Glomerular endothelial cell (primary cell): Measurements from ENCODE around the gene ZG16. TPM values are rescaled to one million over a fixed set of nuclear protein-coding genes. Genes with fewer than 3 reads are reported as not detected.
"Not testable (repeated sequence)": the region's sequence is repeated elsewhere in the genome, so short reads cannot be mapped to it uniquely, and the experiment has no call there.

Experiments
- DNase-seq: peaks from one replicate; pipeline ENCODE4 v3.0.0-alpha.2; 2011; ENCODE audit warnings: low read depth, low spot score; ENCODE audit errors: extremely low read depth
- total RNA-seq: library from RNA; depleted of rRNA; stranded (reverse); fragments of >200 nt; gene quantifications from 2 replicates; pipeline ENCODE4 v1.2.3, GENCODE V29; 2015

ZG16 gene
- total RNA-seq, 1 donor from 2014 or later = not detected

GRCh38 chr16:29747947-29748759 is 29.9 kb upstream of the ZG16 start:
- no peak for DNase-seq

- DNase-seq = not testable (repeated sequence)
Measured at GRCh38 chr16:29748760-29749149, 29.3 kb upstream of the ZG16 start.

GRCh38 chr16:29753516-29753915 is 24.5 kb upstream of the ZG16 start:
- no peak for DNase-seq

DNA sequence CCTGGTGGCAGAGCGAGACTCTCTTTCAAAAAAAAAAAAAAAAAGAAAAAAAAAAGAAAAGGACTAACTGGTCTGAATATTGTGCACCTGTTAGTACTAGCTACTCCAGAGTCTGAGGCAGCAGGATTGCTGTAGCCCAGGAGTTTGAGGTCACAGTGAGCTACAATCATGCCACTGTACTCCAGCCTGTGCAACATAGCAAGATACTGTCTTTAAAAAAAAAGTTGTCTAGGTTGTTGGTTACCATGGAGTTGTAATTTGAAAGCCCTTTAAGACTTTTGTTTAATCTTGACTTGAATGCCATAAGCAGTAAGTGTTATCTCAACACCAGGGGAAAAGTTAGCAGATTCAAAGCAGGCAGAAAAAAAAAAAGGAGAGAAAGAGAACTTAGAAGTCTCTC is 21.4 kb upstream of the ZG16 start:
- no peak for DNase-seq

DNA sequence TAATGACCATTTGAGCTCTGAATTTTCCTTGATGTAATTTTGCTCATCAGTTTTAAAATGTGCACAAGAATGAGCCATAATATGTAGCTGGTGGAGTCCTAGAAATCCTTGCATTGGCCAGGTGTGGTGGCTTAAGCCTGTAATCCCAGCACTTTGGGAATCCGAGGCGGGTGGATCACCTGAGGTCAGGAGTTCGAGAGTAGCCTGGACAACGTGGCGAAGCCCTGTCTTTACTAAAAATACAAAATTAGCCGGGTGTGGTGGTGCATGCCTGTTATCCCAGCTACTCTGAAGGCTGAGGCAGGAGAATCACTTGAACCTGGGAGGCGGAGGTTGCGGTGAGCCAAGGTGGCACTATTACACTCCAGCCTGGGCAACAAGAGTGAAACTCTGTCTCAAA is 21.0 kb upstream of the ZG16 start:
- not testable (repeated sequence) for DNase-seq

GRCh38 chr16:29757950-29758466 is 20.0 kb upstream of the ZG16 start:
- DNase-seq = no peak

GRCh38 chr16:29760567-29761279 is 17.3 kb upstream of the ZG16 start:
- DNase-seq = no peak

DNA sequence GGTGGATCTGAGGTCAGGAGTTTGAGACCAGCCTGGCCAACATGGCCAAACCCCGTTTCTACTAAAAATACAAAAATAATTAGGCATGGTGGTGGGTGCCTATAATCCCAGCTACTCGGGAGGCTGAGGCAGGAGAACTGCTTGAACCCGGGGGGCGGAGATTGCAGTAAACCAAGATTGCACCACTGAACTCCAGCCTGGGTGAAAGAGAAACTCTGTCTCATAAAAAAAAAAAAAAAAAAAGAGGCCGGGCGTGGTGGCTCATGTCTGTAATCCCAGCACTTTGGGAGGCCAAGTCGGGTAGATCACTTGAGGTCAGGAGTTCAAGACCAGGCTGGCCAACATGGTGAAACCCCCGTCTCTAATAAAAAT is 16.8 kb upstream of the ZG16 start:
- not testable (repeated sequence) for DNase-seq

DNA sequence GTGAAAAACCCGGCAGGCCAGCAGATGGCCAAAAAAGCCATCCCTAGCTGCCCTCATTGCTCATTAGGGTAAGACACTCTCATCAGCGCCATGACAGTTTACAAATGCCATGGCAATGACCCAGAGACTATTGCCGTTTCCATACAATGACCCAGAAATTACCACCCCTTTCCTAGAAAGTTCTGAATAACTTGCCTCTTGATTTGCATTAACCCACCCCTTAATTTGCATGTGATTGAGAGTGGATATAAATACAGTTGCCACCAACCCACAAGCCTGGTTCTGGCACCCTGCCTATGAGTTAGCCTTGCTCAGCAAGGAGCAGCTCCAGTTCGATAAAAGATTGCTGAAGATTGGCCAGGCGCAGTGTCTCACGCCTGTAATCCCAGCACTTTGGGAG is 16.2 kb upstream of the ZG16 start:
- DNase-seq = no peak

- no peak for DNase-seq
Measured at GRCh38 chr16:29763326-29763725, 14.7 kb upstream of the ZG16 start.

- no peak for DNase-seq
Measured at GRCh38 chr16:29765167-29766032, 12.7 kb upstream of the ZG16 start.

- DNase-seq = no peak
Measured at GRCh38 chr16:29766571-29766970, 11.5 kb upstream of the ZG16 start.

DNA sequence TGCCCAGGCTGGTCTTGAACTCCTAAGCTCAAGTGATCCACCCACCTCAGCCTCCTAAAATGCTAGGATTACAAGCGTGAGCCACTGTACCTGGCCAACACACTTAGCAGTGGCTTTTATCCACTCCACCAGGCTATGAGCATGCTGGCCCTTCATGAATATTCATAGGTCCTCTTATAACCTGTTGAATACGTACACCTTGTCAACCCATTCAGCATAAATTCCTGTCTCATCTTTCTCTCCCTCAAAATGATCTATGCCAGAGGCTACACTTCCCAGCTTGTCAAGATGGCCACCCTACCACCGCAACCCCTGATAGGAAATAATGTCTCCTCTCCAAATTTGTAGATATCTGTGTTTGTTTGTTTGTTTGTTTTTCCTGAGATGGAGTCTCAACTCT is 11.0 kb upstream of the ZG16 start:
- DNase-seq = no peak

DNA sequence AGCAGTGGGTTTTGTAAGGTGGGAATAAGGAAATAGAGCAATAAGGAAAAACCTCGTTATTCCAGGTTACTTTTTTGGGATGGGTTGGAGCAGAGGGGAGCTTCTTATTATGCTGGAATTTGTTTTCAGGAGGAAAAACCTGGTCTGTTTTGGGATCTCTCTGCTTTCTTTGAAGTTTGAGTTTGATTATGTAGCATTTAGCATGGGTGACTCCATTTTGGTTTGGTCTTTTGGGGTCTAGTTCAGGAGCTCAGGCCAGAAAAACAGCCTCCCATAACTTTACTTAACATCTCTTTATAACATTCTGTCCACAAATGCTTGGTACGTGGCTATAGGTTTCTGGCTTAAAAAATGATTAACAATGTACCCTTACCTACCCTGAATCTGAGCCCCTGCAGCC is 8.5 kb upstream of the ZG16 start:
- DNase-seq = no peak

DNA sequence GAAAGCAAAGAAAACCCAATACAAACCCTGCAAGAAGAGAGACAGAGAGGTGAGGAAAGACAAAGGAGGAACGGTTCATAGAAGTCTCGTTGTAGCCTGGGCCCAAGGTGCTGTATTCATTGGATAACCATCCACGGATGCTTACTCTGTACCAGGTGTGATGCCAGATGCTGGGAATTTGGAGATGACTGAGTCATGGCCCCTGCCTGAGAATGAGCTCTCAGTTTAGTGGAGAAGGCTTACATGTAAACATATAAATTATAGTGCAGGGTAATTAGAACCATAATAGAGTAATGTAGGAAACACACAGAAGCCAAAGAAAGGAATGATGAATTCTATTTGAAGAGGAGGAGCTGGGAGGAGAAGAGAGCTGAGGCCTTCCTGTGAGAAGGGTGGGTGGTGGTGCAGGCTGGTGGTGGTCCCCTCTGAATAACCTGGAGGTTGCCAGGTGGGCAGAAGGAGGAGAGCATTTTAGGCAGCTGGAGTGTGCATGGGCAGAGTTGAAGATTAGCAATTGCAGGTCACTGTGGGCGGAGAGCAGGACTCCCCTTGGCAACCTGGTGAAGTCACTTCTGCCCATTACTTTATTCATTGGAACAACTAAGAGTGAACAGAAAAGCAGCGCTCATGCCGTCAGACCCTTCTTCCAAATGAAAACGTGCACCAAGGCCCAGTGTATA is 7.7 kb upstream of the ZG16 start:
- DNase-seq = no peak

DNA sequence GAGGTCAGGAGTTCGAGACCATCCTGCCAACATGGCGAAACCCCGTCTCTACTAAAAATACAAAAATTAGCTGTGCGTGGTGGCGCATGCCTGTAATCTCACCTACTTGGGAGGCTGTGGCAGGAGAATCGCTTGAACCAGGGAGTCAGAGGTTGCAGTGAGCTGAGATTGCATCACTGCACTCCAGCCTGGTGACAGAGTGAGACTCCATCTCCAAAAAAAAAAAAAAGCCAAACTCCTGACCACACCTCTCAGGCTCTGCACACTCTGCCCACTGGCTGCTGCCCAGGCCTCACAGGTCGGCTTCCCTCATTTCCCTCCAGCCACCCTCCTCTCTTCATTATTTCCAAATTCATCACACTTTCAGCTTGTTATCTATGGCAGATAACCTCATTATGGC is 5.7 kb upstream of the ZG16 start:
- DNase-seq = not testable (repeated sequence)

DNA sequence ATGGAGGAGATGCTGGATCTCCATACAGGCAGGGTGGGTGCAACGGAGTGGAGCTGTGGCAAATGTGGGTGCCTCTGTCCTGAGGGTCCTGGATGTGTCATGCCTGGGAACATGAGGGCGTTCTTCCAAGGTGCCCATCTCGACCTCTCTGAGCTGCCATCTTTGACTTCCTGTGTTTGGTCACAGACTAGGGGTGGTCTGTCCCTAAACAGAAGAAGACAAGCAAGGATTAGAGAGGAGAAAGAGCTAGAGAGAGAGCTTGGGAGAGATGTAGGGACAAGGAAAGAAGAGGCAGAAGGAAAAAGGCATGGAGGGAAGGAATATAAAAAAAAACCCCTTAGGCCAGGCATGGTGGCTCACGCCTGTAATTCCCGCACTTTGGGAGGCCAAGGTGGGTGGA is 3.3 kb upstream of the ZG16 start:
- DNase-seq = no peak

DNA sequence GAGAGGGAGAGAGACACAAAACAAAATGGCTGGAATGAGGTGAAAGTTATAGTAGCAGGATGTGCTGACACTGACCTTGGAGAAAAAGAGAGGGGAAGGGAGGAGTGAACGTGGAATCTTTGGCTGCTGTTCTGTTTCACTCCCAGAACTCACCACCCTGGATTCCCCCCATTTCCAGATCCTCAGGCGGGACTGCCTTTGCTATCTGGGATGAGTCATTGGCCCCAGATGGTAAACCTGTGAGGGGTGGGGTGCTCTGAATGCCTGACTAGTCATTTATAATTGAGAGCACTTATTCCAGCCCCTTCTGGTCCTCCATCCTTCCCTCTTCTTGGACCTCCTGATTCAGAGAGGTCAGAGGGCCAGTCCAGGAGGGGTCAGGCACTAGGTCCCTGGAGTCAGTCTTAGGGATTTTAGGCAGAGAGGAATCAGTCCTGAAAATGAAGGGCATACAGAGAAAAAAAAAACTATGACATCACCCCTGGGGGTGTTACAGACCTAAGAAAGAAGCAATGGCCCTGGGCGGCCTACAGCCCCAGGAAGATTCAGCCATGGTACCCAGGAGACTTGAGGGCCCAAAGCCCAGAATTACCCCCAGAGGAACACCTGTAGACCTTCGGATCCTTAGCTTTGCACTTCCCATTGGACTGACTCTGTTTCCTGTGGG is 2.2 kb upstream of the ZG16 start:
- DNase-seq = no peak

DNA sequence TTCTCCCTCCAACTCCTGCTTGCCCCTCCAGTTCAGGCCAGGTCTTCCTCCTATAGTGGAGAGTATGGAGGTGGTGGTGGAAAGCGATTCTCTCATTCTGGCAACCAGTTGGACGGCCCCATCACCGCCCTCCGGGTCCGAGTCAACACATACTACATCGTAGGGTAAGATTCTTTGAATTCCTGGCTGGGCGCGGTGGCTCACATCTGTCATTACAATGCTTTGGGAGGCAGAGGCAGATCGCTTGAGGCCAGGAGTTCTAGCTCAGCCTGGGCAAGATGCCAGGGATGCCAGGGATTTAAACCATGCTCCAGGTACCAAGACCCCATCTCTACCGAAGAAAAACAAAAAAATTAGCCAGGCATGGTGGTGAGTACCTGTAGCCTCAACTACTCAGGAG is 1.4 kb downstream of the ZG16 start:
- DNase-seq = no peak
